ENCODE data around the gene LRRC70. TPM values are rescaled to one million over a fixed set of nuclear protein-coding genes. Genes with fewer than 3 reads are reported as not detected.
"Not testable (repeated sequence)": the region's sequence is repeated elsewhere in the genome, so short reads cannot be mapped to it uniquely, and the experiment has no call there.

The LRRC70 gene
- total RNA-seq, 6 donors from 2014 or later: 0.89 to 4.8 (median 3.5) TPM

- no peak for TF ChIP-seq EP300 (IDR thresholded peaks at IDR 0.05)
- TF ChIP-seq POLR2AphosphoS5 (IDR thresholded peaks at IDR 0.05): no peak
- no peak for TF ChIP-seq POLR2A (IDR thresholded peaks at IDR 0.05)
- TF ChIP-seq, protein P1, sequence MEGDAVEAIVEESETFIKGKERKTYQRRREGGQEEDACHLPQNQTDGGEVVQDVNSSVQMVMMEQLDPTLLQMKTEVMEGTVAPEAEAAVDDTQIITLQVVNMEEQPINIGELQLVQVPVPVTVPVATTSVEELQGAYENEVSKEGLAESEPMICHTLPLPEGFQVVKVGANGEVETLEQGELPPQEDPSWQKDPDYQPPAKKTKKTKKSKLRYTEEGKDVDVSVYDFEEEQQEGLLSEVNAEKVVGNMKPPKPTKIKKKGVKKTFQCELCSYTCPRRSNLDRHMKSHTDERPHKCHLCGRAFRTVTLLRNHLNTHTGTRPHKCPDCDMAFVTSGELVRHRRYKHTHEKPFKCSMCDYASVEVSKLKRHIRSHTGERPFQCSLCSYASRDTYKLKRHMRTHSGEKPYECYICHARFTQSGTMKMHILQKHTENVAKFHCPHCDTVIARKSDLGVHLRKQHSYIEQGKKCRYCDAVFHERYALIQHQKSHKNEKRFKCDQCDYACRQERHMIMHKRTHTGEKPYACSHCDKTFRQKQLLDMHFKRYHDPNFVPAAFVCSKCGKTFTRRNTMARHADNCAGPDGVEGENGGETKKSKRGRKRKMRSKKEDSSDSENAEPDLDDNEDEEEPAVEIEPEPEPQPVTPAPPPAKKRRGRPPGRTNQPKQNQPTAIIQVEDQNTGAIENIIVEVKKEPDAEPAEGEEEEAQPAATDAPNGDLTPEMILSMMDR (IDR thresholded peaks at IDR 0.05): no peak
- Histone ChIP-seq H3K4me1 (no peaks in the 10 kb centered on the region), H3K27ac (no peak overlapping the region), H3K9me3 (peaks cover 0 to 8% (median 0%) of the 10 kb centered on the region in 4 donors), H3K36me3 (peaks cover 0 to 21% (median 6%) of the 10 kb centered on the region in 4 donors), H3K27me3 (no peaks in the 10 kb centered on the region), H3K4me3 (no peak overlapping the region)
- no peak for DNase-seq
- 73 to 83% methylated on average over 2 of the region's 2 CpGs for WGBS, 2 donors
- ATAC-seq (ENCODE audit: low FRiP score in 2 of 2): no peak
These were observed 14.5 kb upstream of the LRRC70 start for GRCh38 chr5:62564101-62564500.

GRCh38 chr5:62565740-62566139, 12.9 kb upstream of the LRRC70 start:
- peaks cover 0 to 21% (median 6%) of the 10 kb centered on the region in 4 donors for H3K36me3 ChIP-seq
- not testable (repeated sequence) for ATAC-seq (ENCODE audit: low FRiP score in 2 of 2); H3K4me1 ChIP-seq; H3K4me3 ChIP-seq; DNase-seq; H3K27me3 ChIP-seq; H3K27ac ChIP-seq; H3K9me3 ChIP-seq
- 67 to 83% methylated on average over 3 of the region's 3 CpGs for WGBS, 2 donors

- ATAC-seq (ENCODE audit: low FRiP score in 2 of 2): no peak
- no peak for DNase-seq
- TF ChIP-seq EP300 (IDR thresholded peaks at IDR 0.05): no peak
- no peak for TF ChIP-seq POLR2A (IDR thresholded peaks at IDR 0.05)
- no peak for TF ChIP-seq POLR2AphosphoS5 (IDR thresholded peaks at IDR 0.05)
- TF ChIP-seq, protein P1 (IDR thresholded peaks at IDR 0.05): no peak
- no peaks in the 10 kb centered on the region for H3K4me1 ChIP-seq
- 95 to 96% methylated on average over 4 of the region's 4 CpGs for WGBS, 2 donors
- H3K27ac ChIP-seq: no peak overlapping the region
- H3K27me3 ChIP-seq: no peaks in the 10 kb centered on the region
- peaks cover 0 to 8% (median 0%) of the 10 kb centered on the region in 4 donors for H3K9me3 ChIP-seq
- H3K4me3 ChIP-seq: no peak overlapping the region
- peaks cover 0 to 16% (median 6%) of the 10 kb centered on the region in 4 donors for H3K36me3 ChIP-seq
These were observed 10.5 kb upstream of the LRRC70 start for GRCh38 chr5:62568143-62568542.

DNA sequence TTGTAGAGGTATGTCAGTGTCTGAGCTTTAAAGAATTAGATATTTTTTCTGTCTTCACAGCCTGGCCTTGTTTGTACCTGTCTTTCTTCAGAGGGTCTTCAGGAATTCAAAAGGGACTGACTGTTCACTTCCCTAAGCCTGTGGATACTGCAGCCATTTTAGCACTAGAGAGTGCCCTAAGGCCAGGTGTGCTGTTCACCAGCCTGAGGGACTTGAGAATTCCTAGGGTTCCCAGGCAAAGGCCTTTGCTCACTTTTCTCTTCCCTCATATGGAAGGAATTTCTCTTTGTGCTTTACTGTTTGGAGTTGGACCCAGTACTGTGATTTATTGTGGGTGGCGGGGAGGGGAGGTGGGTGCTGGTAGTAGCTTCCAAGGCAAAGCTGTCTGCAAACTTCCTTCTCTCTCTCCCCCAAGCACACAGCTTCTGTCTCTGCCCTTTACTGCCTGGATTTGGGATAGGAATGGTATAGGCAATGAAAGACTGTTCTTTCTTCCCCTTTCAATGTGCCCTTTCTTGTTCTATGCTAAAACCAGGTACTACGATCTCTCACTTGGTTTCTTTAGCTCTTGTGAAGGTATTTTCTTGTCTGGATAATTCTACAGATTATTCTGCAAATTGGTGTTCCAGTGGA, 9.7 kb upstream of the LRRC70 start:
- 90 to 97% methylated on average over 2 of the region's 2 CpGs for WGBS, 2 donors
- no peaks in the 10 kb centered on the region for H3K27me3 ChIP-seq

DNA sequence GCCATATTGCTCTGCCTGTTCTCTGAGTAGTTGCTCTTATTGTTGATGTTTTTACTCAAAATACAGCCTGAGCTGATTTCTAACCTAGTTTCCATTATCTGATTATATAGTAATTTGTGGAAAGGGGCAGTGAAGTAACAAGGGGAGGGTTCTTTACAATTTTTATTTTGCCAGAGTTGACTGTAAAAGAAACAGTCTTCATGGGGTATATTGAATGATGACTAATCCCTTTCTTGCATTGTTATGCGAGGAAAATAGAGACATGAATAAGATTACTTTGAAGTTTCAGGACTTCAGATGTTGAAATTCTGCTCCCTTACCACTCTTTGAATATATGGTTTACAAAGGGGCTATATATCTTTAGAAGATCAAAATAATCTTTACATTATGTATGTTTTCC, 9.1 kb upstream of the LRRC70 start:
- peaks cover 0 to 8% (median 0%) of the 10 kb centered on the region in 4 donors for H3K9me3 ChIP-seq
- TF ChIP-seq POLR2A (IDR thresholded peaks at IDR 0.05) (no peak), EP300 (IDR thresholded peaks at IDR 0.05) (no peak), POLR2AphosphoS5 (IDR thresholded peaks at IDR 0.05) (no peak)
- TF ChIP-seq, protein P1 (IDR thresholded peaks at IDR 0.05): no peak
- DNase-seq: no peak
- peaks cover 0 to 16% (median 6%) of the 10 kb centered on the region in 4 donors for H3K36me3 ChIP-seq
- H3K4me3 ChIP-seq: no peak overlapping the region
- no peaks in the 10 kb centered on the region for H3K27me3 ChIP-seq
- 70 to 89% methylated on average over 1 of the region's 1 CpG for WGBS, 2 donors
- no peak for ATAC-seq (ENCODE audit: low FRiP score in 2 of 2)
- no peaks in the 10 kb centered on the region for H3K4me1 ChIP-seq
- no peak overlapping the region for H3K27ac ChIP-seq

More for the DNA sequence above, 9.7 kb upstream of the LRRC70 start:
- DNase-seq (no peak), ATAC-seq (ENCODE audit: low FRiP score in 2 of 2) (no peak)
- H3K4me3 ChIP-seq: no peak overlapping the region
- H3K9me3 ChIP-seq: peaks cover 0 to 8% (median 0%) of the 10 kb centered on the region in 4 donors
- TF ChIP-seq POLR2AphosphoS5 (IDR thresholded peaks at IDR 0.05) (no peak), EP300 (IDR thresholded peaks at IDR 0.05) (no peak), POLR2A (IDR thresholded peaks at IDR 0.05) (no peak)
- TF ChIP-seq, protein P1 (IDR thresholded peaks at IDR 0.05): no peak
- no peaks in the 10 kb centered on the region for H3K4me1 ChIP-seq
- peaks cover 0 to 16% (median 6%) of the 10 kb centered on the region in 4 donors for H3K36me3 ChIP-seq
- H3K27ac ChIP-seq: no peak overlapping the region

Measured in upper lobe of left lung (tissue), 6 donors.